DMS114 treated with DMSO at 0.1 percent for 48 hours (cell line): ENCODE measurements around the gene GTPBP4.
"Not testable (repeated sequence)": the region's sequence is repeated elsewhere in the genome, so short reads cannot be mapped to it uniquely, and the experiment has no call there.

Experiments used
- DNase-seq: peaks from one replicate; lab custom pipeline; 2025; ENCODE audit not compliant: unreplicated experiment; lab: John Stamatoyannopoulos, UW

GTPBP4 gene

DNA sequence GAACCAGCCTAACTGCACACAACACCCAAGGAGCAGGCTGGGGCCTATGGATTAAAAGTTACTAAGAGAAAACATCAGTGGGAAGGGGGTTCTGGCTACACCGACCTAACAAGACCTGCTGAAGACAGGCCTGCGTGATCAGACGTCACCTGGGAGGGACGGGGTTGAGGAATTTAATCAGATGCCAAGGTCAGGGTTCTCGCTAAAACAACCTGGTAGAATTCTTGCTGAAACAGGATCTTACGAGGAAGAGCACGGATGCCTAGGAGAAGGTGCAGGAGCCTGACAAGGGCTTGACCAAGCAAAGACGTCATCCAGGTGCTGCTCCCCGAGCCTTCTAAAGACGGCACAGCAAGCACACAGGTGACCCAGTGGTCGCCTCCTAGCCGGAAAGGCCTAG lies 35.9 kb downstream of the GTPBP4 start:
- DNase-seq, result no peak

- no peak for DNase-seq
Measured at GRCh38 chr10:1025683-1026082, 37.4 kb downstream of the GTPBP4 start, which contains the start of gene IDI2. Gene IDI2, minus strand, starts transcription at chr10:1025859. Its CDS starts 1,136 bp downstream, at chr10:1024723.

DNA sequence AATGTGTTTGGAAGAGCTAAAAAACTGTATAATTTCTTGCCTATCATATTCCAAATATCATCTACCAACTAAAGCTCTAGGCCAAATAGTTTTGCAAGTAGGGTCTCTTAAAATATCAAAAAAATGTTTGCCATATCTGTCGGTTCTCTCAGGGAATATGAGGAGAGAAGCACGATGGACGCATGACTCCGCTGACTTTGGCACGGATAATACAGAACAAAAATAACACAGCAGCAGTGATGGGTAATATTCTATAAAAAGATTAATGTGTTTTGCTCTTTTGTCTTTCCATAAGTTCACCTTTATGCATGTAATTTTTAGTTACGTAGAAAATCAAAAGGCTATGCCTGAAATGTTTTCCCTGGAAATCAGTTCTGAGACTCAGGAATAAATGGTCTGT lies 38.3 kb downstream of the GTPBP4 start:
- DNase-seq, result no peak

DNA sequence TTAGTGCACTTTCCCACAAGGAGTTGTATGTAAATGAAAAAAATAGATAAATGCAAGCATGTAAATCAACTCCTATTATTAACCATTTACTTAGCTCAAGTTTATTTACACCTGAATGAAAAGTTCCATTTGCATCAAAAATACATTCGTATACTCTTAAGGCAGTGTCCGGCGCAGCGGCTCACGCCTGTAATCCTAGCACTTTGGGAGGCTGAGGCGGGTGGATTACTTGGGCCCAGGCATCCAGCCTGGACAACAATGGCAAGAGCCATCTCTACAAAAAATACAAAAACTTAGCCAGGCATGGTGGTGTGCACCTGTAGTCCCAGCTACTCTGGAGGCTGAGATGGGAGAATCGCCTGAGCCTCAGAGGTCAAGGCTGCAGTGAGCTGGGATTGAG lies 41.6 kb downstream of the GTPBP4 start:
- DNase-seq, result no peak

DNA sequence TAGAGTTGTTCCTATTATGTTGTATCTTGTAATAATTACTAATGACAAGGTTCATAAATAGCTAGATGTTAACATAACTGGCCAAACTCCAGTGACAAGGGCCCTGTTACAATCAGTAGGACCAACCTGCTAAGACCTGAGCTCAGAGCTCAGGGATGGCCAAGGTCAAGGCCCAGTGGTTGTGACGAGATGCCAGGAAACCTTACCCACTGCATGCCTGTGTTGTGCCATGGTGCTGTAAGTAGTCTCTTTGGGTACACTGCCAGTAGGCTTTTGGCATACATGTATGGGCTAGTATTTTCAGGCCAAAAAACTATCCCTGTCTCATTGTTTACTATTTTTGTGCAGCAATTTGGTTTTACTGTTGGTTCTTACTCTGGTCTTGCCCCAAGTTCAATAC lies 45.4 kb downstream of the GTPBP4 start:
- DNase-seq, result no peak

GRCh38 chr10:1034758-1035157 lies 46.5 kb downstream of the GTPBP4 start:
- DNase-seq, result no peak

- no peak for DNase-seq
Measured at GRCh38 chr10:1035201-1035600, 47.0 kb downstream of the GTPBP4 start.

DNA sequence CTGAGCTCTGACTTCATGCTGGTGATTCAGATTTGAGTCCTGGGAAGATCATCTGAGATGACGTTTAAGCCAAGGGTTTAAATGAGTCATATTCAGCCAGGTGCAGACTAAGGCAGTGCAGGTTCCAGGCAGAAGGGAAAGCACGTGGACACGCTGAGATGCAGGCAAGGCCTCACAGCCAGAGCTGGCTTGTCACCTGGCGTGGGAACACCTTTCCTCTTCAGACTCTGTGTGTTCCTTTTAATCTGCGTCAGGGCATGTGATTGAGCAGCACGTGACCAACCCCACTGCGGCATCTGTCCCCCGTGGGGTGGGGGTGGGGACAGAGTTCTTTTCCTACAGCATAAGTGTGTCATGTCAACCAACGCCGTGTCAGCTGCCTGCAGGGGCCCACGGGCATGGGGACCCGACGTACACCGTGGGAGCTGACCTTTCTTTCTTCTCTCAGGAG lies 48.1 kb downstream of the GTPBP4 start:
- DNase-seq, result no peak

DNA sequence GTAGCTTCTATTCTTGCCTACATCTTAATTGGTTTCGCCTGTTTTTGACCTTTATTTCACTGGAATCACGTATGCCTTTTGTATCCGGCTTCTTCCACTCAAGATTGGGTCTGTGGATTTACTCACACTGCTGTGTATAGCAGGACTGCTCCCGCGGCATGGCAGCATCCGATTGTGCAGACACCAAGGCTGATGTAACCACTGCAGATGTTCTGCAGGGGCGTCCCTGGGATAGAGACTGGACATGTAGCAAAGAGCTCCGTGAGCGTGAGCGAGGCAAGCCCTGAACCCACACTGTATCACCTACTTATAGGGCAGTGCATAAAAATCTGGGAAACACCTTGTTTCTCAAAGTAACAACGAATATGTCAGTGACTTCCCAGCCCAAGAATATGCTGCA lies 48.9 kb downstream of the GTPBP4 start:
- no peak for DNase-seq

DNA sequence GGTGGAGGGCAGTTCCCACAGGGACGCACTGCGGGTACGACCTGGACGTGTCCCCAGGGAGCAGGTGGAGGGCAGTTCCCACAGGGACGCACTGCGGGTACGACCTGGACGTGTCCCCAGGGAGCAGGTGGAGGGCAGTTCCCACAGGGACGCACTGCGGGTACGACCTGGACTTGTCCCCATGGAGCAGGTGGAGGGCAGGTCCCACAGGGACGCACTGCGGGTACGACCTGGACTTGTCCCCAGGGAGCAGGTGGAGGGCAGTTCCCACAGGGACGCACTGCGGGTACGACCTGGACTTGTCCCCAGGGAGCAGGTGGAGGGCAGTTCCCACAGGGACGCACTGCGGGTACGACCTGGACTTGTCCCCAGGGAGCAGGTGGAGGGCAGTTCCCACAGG lies 50.5 kb downstream of the GTPBP4 start:
- DNase-seq, result not testable (repeated sequence)

DNA sequence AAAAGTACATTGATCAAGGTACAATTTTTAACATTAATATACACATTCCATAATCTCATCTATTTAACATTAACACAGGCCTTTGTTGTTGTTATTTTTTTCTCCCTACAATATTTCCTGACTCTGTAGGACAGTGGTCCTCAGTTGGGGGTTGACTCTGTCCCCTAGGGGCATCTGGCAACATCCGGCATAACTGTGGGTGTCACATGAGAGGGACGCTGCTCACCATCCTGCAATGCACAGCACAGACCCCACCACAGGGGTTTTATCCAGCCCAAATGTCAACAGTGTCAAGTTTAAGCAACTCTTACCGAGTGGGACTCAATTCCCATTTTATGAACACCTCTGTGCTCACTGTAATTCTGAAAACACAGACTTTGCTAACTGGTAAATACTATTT lies 51.9 kb downstream of the GTPBP4 start:
- no peak for DNase-seq

DNA sequence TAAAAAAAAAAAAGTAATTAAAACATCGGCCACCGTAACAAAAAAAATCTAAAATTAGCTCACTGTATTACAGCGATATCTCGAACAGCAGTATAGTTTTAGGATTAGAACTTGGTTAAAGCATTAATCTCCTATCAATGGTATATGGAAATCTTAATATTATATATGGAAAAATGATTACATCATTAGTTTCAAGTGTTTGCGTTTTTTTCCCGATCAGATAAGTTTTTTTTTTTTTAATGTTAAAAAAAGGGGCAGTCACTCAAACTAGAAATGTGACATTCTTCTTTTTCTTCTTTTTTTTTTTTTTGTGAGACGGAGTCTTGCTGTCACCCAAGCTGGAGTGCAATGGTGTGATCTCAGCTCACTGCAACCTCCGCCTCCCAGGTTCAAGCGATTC lies 53.3 kb downstream of the GTPBP4 start:
- no peak for DNase-seq

- no peak for DNase-seq
Measured at GRCh38 chr10:1043532-1043995, 55.3 kb downstream of the GTPBP4 start.

GRCh38 chr10:1044146-1044545 lies 55.9 kb downstream of the GTPBP4 start:
- DNase-seq, result no peak

DNA sequence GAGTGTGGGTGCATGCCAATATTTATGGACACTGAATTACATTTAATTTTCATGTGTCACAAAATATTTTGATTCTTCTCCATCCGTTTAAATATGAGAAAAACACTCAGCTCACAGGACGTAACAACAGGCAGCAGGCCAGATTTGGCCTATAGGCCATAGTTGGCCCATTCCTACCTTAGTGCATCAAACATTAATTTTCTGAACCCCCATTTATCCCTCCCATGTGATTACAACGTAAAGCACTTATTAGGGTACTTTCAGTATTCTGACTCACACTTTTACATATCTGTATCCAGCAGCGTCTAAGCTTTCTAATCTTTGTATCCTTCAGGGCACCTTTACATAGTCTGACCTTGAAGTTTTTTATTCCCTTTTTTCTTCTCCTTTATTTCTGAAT lies 56.7 kb downstream of the GTPBP4 start:
- no peak for DNase-seq

GRCh38 chr10:1045415-1045814 lies 57.2 kb downstream of the GTPBP4 start:
- DNase-seq, result no peak

GRCh38 chr10:1047937-1048336 lies 59.7 kb downstream of the GTPBP4 start:
- DNase-seq, result no peak

DNA sequence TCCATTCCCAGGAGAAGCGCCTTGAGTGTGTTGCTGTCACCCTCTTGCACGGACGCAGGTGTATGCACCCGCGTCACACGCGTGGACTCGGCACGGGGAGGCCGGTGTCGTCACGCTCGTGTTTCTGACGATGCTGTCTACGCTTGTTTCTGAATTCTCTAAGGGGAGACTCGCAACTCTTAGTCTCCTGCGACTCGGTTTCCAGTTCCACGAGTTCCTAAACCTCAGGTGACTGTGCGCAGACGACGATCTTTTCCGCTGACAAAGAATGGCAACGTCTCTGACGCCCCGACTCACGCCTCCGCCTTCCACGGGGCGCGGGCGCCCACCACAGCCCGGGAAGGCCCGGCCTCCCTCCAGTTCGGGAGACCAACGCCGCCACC lies 60.1 kb downstream of the GTPBP4 start:
- no peak for DNase-seq

DNA sequence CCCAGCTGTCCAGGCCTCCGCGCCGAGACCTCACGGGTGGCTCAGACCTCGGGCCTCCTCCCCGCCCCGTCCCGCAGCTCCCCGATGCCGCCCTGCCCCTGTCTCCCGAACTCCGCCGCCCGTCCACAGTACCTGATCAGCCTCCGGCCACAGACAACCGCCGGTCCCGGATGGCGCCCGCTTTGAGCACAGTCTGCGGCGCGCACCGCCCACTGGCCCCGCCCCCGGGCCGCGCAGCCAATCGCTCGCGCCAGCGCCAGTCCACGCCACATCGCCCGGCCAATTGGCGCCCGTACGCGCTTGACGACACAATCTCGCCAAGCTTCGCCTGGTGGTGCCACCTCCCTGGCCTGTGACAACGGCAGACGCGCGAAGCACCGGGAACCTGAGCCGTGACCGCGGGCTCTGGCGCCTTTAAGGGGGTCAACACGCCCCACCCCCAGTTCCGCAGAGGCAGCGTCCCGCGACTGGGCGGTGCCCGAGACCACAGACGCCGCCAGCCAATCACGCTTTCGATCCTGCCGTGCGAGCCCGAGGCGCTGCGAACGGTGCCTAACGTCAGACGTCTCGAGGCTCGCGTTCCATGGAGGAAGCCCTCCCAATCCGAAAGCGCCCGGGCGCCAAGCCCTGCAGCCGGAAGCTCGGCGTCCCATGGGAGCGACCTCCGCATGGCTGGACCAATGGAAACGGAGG lies 60.6 kb downstream of the GTPBP4 start, which contains the start of gene IDI1:
IDI1 (minus strand) TSS at position 388 of the 693 bp plus-strand sequence; CDS start at position 272, 116 bp downstream.
- peak; percentile 98 for DNase-seq

- DNase-seq, result no peak
Measured at GRCh38 chr10:1049425-1049958, 61.3 kb downstream of the GTPBP4 start.

GRCh38 chr10:1050145-1050544 lies 61.9 kb downstream of the GTPBP4 start:
- no peak for DNase-seq

GRCh38 chr10:1050554-1050953 lies 62.3 kb downstream of the GTPBP4 start:
- DNase-seq, result peak; percentile 13

- DNase-seq, result no peak
Measured at GRCh38 chr10:1054684-1055083, 66.5 kb downstream of the GTPBP4 start.
